Measurements from ENCODE around the gene CDC42SE2. TPM values are rescaled to one million over a fixed set of nuclear protein-coding genes. Genes with fewer than 3 reads are reported as not detected.
"Not testable (repeated sequence)": the region's sequence is repeated elsewhere in the genome, so short reads cannot be mapped to it uniquely, and the experiment has no call there.

The CDC42SE2 gene
- total RNA-seq, 2 donors from 2014 or later: 51.0 to 63.5 TPM

DNA sequence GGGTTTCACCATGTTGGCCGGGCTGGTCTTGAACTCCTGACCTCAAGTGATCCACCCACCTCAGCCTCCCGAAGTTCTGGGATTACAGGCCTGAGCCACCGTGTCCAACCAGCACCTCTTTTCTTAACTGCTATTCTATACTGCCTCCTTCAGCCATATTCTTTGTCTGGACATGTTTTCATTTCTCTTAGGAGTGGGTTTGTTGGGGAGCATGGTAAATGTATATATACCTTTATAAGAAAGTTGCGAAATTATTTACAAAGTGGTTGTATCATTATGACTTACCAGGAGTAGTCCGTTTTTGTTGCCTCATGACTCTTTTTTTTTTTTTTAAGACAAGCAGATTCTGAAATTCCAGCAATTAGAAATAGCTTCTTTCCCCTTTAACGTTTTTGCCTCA, 38.7 kb downstream of the CDC42SE2 start:
- intact Hi-C loops (cut with DNase I): no loop called here
- Histone ChIP-seq H3K9me3 (no peaks in the 10 kb centered on the region), H3K4me1 (replicated peaks) (no peaks in the 10 kb centered on the region), H3K4me3 (no peak overlapping the region), H3K36me3 (no peaks in the 10 kb centered on the region), H3K27me3 (replicated peaks; ENCODE audit: insufficient read depth) (no peaks in the 10 kb centered on the region), H3K27ac (no peak overlapping the region)
- no peak for DNase-seq (ENCODE audit: low spot score)
- 52% methylated on average over 6 of the region's 6 CpGs for WGBS
- TF ChIP-seq POLR2AphosphoS5 (IDR thresholded peaks at IDR 0.05) (no peak), POLR2A (IDR thresholded peaks at IDR 0.05) (no peak)
- TF ChIP-seq, protein P1, sequence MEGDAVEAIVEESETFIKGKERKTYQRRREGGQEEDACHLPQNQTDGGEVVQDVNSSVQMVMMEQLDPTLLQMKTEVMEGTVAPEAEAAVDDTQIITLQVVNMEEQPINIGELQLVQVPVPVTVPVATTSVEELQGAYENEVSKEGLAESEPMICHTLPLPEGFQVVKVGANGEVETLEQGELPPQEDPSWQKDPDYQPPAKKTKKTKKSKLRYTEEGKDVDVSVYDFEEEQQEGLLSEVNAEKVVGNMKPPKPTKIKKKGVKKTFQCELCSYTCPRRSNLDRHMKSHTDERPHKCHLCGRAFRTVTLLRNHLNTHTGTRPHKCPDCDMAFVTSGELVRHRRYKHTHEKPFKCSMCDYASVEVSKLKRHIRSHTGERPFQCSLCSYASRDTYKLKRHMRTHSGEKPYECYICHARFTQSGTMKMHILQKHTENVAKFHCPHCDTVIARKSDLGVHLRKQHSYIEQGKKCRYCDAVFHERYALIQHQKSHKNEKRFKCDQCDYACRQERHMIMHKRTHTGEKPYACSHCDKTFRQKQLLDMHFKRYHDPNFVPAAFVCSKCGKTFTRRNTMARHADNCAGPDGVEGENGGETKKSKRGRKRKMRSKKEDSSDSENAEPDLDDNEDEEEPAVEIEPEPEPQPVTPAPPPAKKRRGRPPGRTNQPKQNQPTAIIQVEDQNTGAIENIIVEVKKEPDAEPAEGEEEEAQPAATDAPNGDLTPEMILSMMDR (IDR thresholded peaks at IDR 0.05): no peak

DNA sequence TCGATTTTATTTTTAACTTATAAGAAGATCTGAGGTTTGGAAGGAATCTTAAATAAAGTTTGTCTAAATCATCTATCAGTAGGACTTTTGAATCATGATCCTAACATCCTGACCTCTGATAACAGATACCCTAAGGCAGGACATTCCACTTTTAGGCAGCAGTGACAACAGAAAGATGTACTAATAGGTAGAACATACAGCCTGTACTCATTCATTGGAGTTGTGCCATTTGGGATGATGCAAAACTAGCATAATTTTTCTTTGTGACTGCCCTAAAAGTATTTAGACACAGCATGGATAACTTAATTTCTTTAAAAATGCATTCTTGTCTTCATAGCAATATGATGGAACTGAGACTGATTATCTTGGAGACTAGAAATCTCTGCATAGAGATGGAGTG, 39.7 kb downstream of the CDC42SE2 start:
- WGBS: 41% methylated on average over 1 of the region's 1 CpG
- no peaks in the 10 kb centered on the region for H3K4me1 ChIP-seq (replicated peaks)
- TF ChIP-seq, protein P1 (IDR thresholded peaks at IDR 0.05): no peak
- TF ChIP-seq POLR2AphosphoS5 (IDR thresholded peaks at IDR 0.05) (no peak), POLR2A (IDR thresholded peaks at IDR 0.05) (no peak)
- H3K9me3 ChIP-seq: no peaks in the 10 kb centered on the region
- H3K4me3 ChIP-seq: no peak overlapping the region
- DNase-seq (ENCODE audit: low spot score): no peak
- intact Hi-C loops (cut with DNase I): no loop called here
- no peak overlapping the region for H3K27ac ChIP-seq
- no peaks in the 10 kb centered on the region for H3K27me3 ChIP-seq (replicated peaks; ENCODE audit: insufficient read depth)
- no peaks in the 10 kb centered on the region for H3K36me3 ChIP-seq

DNA sequence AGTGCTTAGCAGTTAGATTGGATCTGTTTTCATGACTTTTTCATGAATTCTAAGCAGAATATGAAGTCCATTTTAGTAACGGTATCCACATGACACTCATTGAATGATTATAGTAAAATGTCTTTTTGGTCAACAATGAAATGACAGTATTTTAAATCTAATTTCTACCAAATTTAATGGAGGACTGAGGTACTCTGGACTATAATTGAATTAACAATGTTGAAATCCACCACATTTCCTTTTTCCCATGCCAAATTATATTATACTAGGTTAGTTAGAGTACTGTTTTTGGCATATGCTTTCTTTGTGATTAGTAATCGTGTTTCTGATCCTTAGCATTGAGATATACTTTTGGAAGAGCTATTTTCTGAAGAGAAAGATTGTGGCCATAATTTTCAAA, 40.6 kb downstream of the CDC42SE2 start:
- Histone ChIP-seq H3K9me3 (no peaks in the 10 kb centered on the region), H3K4me1 (replicated peaks) (no peaks in the 10 kb centered on the region), H3K27ac (no peak overlapping the region), H3K36me3 (no peaks in the 10 kb centered on the region), H3K4me3 (no peak overlapping the region), H3K27me3 (replicated peaks; ENCODE audit: insufficient read depth) (no peaks in the 10 kb centered on the region)
- WGBS: 86% methylated on average over 2 of the region's 2 CpGs
- DNase-seq (ENCODE audit: low spot score): no peak
- TF ChIP-seq, protein P1 (IDR thresholded peaks at IDR 0.05): no peak
- TF ChIP-seq POLR2A (IDR thresholded peaks at IDR 0.05) (no peak), POLR2AphosphoS5 (IDR thresholded peaks at IDR 0.05) (no peak)
- intact Hi-C loops (cut with DNase I): no loop called here

DNA sequence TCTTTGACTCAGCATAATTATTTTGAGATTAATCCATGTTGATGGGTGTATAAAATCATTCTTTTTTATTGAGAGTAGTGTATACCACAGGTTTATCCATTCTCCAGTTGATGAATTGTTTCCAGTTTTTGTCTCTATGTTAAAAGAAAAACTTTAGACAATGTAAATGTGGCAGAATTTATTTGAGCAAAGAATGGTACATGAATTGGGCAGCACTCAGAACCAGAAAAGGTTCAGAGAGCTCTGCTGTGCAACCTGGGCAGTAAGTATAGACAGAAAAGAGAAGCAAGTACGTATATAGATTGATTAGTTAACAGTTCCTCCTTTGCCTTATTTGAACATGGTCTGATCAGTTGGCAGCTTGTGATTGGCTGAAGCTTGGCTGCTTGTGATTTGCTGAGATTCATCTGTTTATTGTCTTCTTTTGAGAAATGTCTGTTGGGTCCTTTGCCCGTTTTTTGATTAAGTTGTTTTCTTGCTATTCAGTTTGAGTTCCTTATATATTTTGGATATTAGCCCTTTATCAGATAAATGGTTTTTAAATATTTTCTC, 41.4 kb downstream of the CDC42SE2 start:
- Histone ChIP-seq H3K9me3 (no peaks in the 10 kb centered on the region), H3K27me3 (replicated peaks; ENCODE audit: insufficient read depth) (no peaks in the 10 kb centered on the region), H3K4me1 (replicated peaks) (no peaks in the 10 kb centered on the region), H3K4me3 (no peak overlapping the region), H3K36me3 (no peaks in the 10 kb centered on the region), H3K27ac (no peak overlapping the region)
- WGBS: 94% methylated on average over 2 of the region's 2 CpGs
- TF ChIP-seq POLR2AphosphoS5 (IDR thresholded peaks at IDR 0.05) (no peak), POLR2A (IDR thresholded peaks at IDR 0.05) (no peak)
- TF ChIP-seq, protein P1 (IDR thresholded peaks at IDR 0.05): no peak
- intact Hi-C loops (cut with DNase I): no loop called here
- DNase-seq (ENCODE audit: low spot score): no peak

DNA sequence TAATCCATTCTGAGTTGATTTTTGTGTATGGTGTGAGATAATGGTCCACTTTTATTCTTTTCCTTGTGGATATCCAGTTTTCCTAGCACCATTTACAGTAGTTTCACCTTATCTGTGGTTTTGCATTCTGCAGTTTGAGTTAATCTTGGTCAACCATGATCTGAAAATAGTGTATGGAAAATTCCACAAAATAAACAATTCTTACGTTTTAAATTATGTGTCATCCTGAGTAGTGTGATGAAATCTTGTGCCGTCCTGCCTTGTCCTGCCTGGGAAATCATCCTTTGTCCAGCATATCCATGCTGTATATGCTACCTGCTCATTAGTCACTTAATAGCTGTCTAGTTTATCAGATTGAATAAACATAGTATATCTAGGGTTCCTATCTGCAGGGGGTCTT, 42.1 kb downstream of the CDC42SE2 start:
- Histone ChIP-seq H3K4me3 (no peak overlapping the region), H3K27me3 (replicated peaks; ENCODE audit: insufficient read depth) (no peaks in the 10 kb centered on the region), H3K36me3 (no peaks in the 10 kb centered on the region), H3K27ac (no peak overlapping the region), H3K4me1 (replicated peaks) (no peaks in the 10 kb centered on the region), H3K9me3 (no peaks in the 10 kb centered on the region)
- intact Hi-C loops (cut with DNase I): no loop called here
- TF ChIP-seq, protein P1 (IDR thresholded peaks at IDR 0.05): no peak
- TF ChIP-seq POLR2AphosphoS5 (IDR thresholded peaks at IDR 0.05) (no peak), POLR2A (IDR thresholded peaks at IDR 0.05) (no peak)
- WGBS: 86% methylated on average over 2 of the region's 2 CpGs
- DNase-seq (ENCODE audit: low spot score): no peak

DNA sequence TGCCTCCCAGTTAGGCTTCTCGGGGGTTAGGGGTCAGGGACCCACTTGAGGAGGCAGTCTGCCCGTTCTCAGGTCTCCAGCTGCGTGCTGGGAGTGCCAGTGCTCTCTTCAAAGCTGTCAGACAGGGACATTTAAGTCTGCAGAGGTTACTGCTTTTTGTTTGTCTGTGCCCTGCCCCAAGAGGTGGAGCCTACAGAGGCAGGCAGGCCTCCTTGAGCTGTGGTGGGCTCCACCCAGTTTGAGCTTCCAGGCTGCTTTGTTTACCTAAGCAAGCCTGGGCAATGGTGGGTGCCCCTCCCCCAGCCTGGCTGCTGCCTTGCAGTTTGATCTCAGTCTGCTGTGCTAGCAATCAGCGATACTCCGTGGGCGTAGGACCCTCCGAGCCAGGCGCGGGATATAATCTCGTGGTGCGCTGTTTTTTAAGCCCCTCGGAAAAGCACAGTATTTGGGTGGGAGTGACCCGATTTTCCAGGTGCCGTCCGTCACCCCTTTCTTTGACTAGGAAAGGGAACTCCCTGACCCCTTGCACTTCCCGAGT, 48.5 kb downstream of the CDC42SE2 start:
- H3K36me3 ChIP-seq; DNase-seq (ENCODE audit: low spot score); intact Hi-C loops (cut with DNase I); H3K4me3 ChIP-seq; H3K9me3 ChIP-seq; H3K4me1 ChIP-seq (replicated peaks); H3K27me3 ChIP-seq (replicated peaks; ENCODE audit: insufficient read depth); H3K27ac ChIP-seq: not testable (repeated sequence)
- WGBS: 84% methylated on average over 16 of the region's 16 CpGs
